Activated T-helper 1 cell treated with Interleukin-2 at 50 U/mL for 16 hours (primary cell): Measurements from ENCODE around the gene PCED1B.
"Not testable (repeated sequence)": the region's sequence is repeated elsewhere in the genome, so short reads cannot be mapped to it uniquely, and the experiment has no call there.

Experiments used
- DNase-seq: peaks from one replicate; pipeline ENCODE4 v3.0.0-alpha.2; 2020; ENCODE audit warnings: low read depth

PCED1B gene

GRCh38 chr12:47164724-47165439 lies 85.5 kb downstream of the PCED1B start:
- no peak for DNase-seq

GRCh38 chr12:47165934-47166333 lies 86.5 kb downstream of the PCED1B start:
- no peak for DNase-seq

GRCh38 chr12:47166365-47166764 lies 86.9 kb downstream of the PCED1B start:
- no peak for DNase-seq

GRCh38 chr12:47170281-47170680 lies 90.9 kb downstream of the PCED1B start:
- not testable (repeated sequence) for DNase-seq

GRCh38 chr12:47178014-47178413 lies 98.6 kb downstream of the PCED1B start:
- no peak for DNase-seq

GRCh38 chr12:47182164-47182938 lies 102.9 kb downstream of the PCED1B start:
- DNase-seq = not testable (repeated sequence)

- DNase-seq = no peak
Measured at GRCh38 chr12:47184229-47184628, 104.8 kb downstream of the PCED1B start.

GRCh38 chr12:47184813-47185212 lies 105.4 kb downstream of the PCED1B start:
- DNase-seq = no peak

GRCh38 chr12:47186246-47186645 lies 106.8 kb downstream of the PCED1B start:
- no peak for DNase-seq

GRCh38 chr12:47188576-47189441 lies 109.4 kb downstream of the PCED1B start:
- no peak for DNase-seq

- DNase-seq = no peak
Measured at GRCh38 chr12:47189728-47190127, 110.3 kb downstream of the PCED1B start.

GRCh38 chr12:47190271-47190750 lies 110.9 kb downstream of the PCED1B start:
- no peak for DNase-seq

GRCh38 chr12:47190905-47191304 lies 111.5 kb downstream of the PCED1B start:
- DNase-seq = no peak

- no peak for DNase-seq
Measured at GRCh38 chr12:47192051-47192450, 112.6 kb downstream of the PCED1B start.

- no peak for DNase-seq
Measured at GRCh38 chr12:47193066-47193465, 113.6 kb downstream of the PCED1B start.

GRCh38 chr12:47194501-47194900 lies 115.1 kb downstream of the PCED1B start:
- no peak for DNase-seq

- no peak for DNase-seq
Measured at GRCh38 chr12:47200446-47200845, 121.0 kb downstream of the PCED1B start.

- not testable (repeated sequence) for DNase-seq
Measured at GRCh38 chr12:47201190-47201589, 121.8 kb downstream of the PCED1B start.

- no peak for DNase-seq
Measured at GRCh38 chr12:47202176-47202575, 122.8 kb downstream of the PCED1B start.

GRCh38 chr12:47205532-47206449 lies 126.4 kb downstream of the PCED1B start:
- no peak for DNase-seq
